MM.1S (cell line): ENCODE measurements around the gene PMAIP1.

Experiments used
- CTCF ChIP-seq: fragments of 300-600 bp; sonication (generic); IDR thresholded peaks from 2 replicates; pipeline ENCODE4 v1.5.1; 2016; ENCODE audit warnings: antibody characterized with exemption, low read length, mixed read lengths
- EZH2 ChIP-seq: fragments of 300-600 bp; sonication (generic); optimal IDR thresholded peaks from 2 replicates; pipeline ENCODE3; 2017; ENCODE audit warnings: low read depth, mild to moderate bottlenecking, antibody characterized with exemption, low read length, mixed read lengths
- EZH2phosphoT487 ChIP-seq: fragments of 300-600 bp; sonication (generic); IDR thresholded peaks from 2 replicates; pipeline ENCODE4 v1.6.1; 2018; ENCODE audit warnings: antibody characterized with exemption, low read length

GRCh38 chr18:59915606-59916005, 15.8 kb downstream of the PMAIP1 start:
- TF ChIP-seq CTCF (no peak), EZH2 (no peak), EZH2phosphoT487 (no peak)
